Neural progenitor cell (in vitro differentiated cells): ENCODE data around the gene TRABD2B.

Experiments used
- EZH2phosphoT487 ChIP-seq: fragments of 200-600 bp; sonication (generic); IDR thresholded peaks from 2 replicates; pipeline ENCODE4 v1.6.1; 2017; ENCODE audit warnings: antibody characterized with exemption
- TF ChIP-seq, protein P1 (sequence below): fragments of 200-600 bp; sonication (generic); IDR thresholded peaks from 2 replicates; pipeline ENCODE4 v1.5.1; 2017; ENCODE audit warnings: antibody characterized with exemption, mild to moderate bottlenecking

DNA sequence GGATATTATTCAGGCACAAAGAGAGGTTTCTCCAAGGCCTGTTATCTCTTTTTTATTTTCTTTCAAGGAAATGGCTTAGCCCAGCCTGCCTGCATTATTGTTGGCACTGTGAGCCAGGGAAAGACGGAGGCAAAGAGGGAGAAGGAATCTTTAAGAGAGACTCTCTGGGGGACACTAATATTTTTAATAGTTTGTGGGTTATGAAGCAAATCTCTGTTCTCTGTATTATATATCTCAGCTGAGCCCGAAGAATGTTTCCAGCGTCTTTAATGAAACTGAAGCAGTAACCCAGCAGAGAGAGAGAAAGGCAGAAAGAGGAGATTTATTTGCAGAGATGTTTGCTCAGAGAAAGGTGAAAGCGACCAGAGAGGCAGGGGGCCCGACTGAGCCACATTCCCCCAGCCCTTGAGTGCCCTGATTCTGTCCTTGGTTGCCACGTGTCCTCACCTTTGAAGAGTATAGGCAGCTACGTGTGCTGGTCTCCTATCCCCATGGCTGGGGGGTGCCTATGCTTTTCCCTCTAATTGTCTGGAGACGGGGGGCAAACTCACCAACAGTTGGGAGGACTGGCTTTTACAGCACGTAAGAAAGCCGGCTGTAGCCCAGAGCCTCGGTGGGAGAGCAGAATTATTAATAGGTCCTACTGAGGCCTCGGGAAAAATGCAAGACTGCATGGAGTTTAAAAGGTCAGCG, 166.4 kb downstream of the TRABD2B start:
- TF ChIP-seq, protein P1, sequence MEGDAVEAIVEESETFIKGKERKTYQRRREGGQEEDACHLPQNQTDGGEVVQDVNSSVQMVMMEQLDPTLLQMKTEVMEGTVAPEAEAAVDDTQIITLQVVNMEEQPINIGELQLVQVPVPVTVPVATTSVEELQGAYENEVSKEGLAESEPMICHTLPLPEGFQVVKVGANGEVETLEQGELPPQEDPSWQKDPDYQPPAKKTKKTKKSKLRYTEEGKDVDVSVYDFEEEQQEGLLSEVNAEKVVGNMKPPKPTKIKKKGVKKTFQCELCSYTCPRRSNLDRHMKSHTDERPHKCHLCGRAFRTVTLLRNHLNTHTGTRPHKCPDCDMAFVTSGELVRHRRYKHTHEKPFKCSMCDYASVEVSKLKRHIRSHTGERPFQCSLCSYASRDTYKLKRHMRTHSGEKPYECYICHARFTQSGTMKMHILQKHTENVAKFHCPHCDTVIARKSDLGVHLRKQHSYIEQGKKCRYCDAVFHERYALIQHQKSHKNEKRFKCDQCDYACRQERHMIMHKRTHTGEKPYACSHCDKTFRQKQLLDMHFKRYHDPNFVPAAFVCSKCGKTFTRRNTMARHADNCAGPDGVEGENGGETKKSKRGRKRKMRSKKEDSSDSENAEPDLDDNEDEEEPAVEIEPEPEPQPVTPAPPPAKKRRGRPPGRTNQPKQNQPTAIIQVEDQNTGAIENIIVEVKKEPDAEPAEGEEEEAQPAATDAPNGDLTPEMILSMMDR = no peak
- no peak for TF ChIP-seq EZH2phosphoT487
